Endothelial cell of umbilical vein (primary cell): ENCODE measurements around the gene FRMPD3. TPM values are rescaled to one million over a fixed set of nuclear protein-coding genes. Genes with fewer than 3 reads are reported as not detected.

ENCODE experiments used
- Bru-seq: library from RNA; stranded (reverse); fragments of 400-500 nt; gene quantifications from one replicate; lab custom pipeline; 2021; lab: Mats Ljungman, UMichigan
- BruChase-seq, 2 experiments: library from RNA; stranded (reverse); fragments of 400-500 nt; gene quantifications; one replicate each; lab custom pipeline; 2021; lab: Mats Ljungman, UMichigan
- BruUV-seq: library from RNA; stranded (reverse); fragments of 400-500 nt; replicated peaks from 2 replicates; lab custom pipeline; 2021; lab: Mats Ljungman, UMichigan
- CTCF ChIA-PET: fragments of 300-600, 350-600 bp; sonication (Branson Sonifier 250); formaldehyde crosslinking; loops from one replicate; lab custom pipeline; 2021; ENCODE audit warnings: antibody characterized with exemption, inconsistent platforms; lab: Charles Lee
- POLR2A ChIA-PET: fragments of 300-600, 350-600 bp; sonication (Branson Sonifier 250); formaldehyde crosslinking; loops from one replicate; lab custom pipeline; 2021; ENCODE audit warnings: antibody characterized with exemption, inconsistent platforms; lab: Charles Lee
- DNase-seq: peaks from one replicate; pipeline ENCODE4 v3.0.0-alpha.2; 2011; ENCODE audit warnings: low read depth, low spot score
- FAIRE-seq: peaks from 2 replicates; lab custom pipeline; 2011; peaks lifted over from hg19 to GRCh38; lab: Jason Lieb, UNC
- H2AFZ ChIP-seq: 2 replicates; pipeline ENCODE4 v1.6.0; 2012; ENCODE audit warnings: low read depth, low read length, control low read depth, inconsistent platforms
- H3K27ac ChIP-seq: 2 replicates; pipeline ENCODE4 v1.5.1; 2011; ENCODE audit warnings: low read depth, mild to moderate bottlenecking, control low read depth, low read length, moderate library complexity; ENCODE audit not compliant: insufficient read depth
- H3K27me3 ChIP-seq, 2 experiments: 2 replicates each; pipeline versions ENCODE4 v1.6.0 to v1.6.1; 2011; ENCODE audit warnings: low read length in 2 of 2, mixed read lengths in 1 of 2; ENCODE audit not compliant: control insufficient read depth in 2 of 2, insufficient read depth in 2 of 2
- H3K36me3 ChIP-seq, 2 experiments: 2 replicates in 1 of 2; 3 replicates in 1 of 2; pipeline ENCODE4 v1.5.1; 2011; ENCODE audit warnings: low read length in 2 of 2, mild to moderate bottlenecking in 1 of 2, moderate library complexity in 1 of 2; ENCODE audit not compliant: control insufficient read depth in 2 of 2, insufficient read depth in 2 of 2; ENCODE audit errors: extremely low read depth in 1 of 2
- H3K4me1 ChIP-seq: 3 replicates; pipeline ENCODE4 v1.5.1; 2011; ENCODE audit warnings: mild to moderate bottlenecking, low read length; ENCODE audit not compliant: control insufficient read depth, insufficient read depth; ENCODE audit errors: extremely low read depth
- H3K4me2 ChIP-seq: 2 replicates; pipeline ENCODE4 v1.6.1; 2011; ENCODE audit warnings: low read length, control low read depth, mixed read lengths; ENCODE audit not compliant: insufficient read depth
- H3K4me3 ChIP-seq, 3 experiments: fragments of 200-600 bp in 1 of 3; sonication (generic), shearing (Covaris generic) in 1 of 3; replicated peaks in 1 of 3; 2 replicates each; pipeline ENCODE4 v1.5.1; 2011 to 2016; ENCODE audit warnings: control low read depth in 3 of 3, low read length in 3 of 3, mild to moderate bottlenecking in 2 of 3, inconsistent platforms in 1 of 3, low read depth in 1 of 3, moderate library complexity in 1 of 3; ENCODE audit not compliant: insufficient read depth in 1 of 3
- H3K79me2 ChIP-seq: 2 replicates; pipeline ENCODE4 v1.6.0; 2012; ENCODE audit warnings: low read length, inconsistent platforms; ENCODE audit not compliant: control insufficient read depth, insufficient read depth
- H3K9ac ChIP-seq: replicated peaks from 2 replicates; pipeline ENCODE3; 2011; ENCODE audit warnings: low read length, control low read depth; ENCODE audit not compliant: insufficient read depth; ENCODE audit errors: extremely low read depth
- H3K9me1 ChIP-seq: replicated peaks from 3 replicates; pipeline ENCODE4 v1.6.0; 2011; ENCODE audit warnings: mild to moderate bottlenecking, low read length; ENCODE audit not compliant: control insufficient read depth, insufficient read depth; ENCODE audit errors: extremely low read depth
- H3K9me3 ChIP-seq: replicated peaks from 2 replicates; pipeline ENCODE4 v1.5.1; 2012; ENCODE audit warnings: low read length, inconsistent platforms; ENCODE audit not compliant: control insufficient read depth, insufficient read depth
- H4K20me1 ChIP-seq: replicated peaks from 2 replicates; pipeline ENCODE3; 2011; ENCODE audit warnings: mild to moderate bottlenecking, low read length; ENCODE audit not compliant: control insufficient read depth, insufficient read depth; ENCODE audit errors: extremely low read depth
- EZH2 ChIP-seq: IDR thresholded peaks from 2 replicates; pipeline ENCODE4 v1.6.1; 2012; ENCODE audit warnings: borderline replicate concordance, low read depth, mild to moderate bottlenecking, moderate library complexity, low read length, inconsistent platforms; ENCODE audit not compliant: severe bottlenecking
- FOS ChIP-seq: IDR thresholded peaks from 2 replicates; pipeline ENCODE4 v1.6.1; 2011; ENCODE audit warnings: mild to moderate bottlenecking, low read length, moderate library complexity, borderline replicate concordance; ENCODE audit not compliant: insufficient read depth
- GATA2 ChIP-seq: IDR thresholded peaks from 2 replicates; pipeline ENCODE4 v1.7.0; 2011; ENCODE audit warnings: low read depth, mild to moderate bottlenecking, moderate library complexity, mixed read lengths, low read length; ENCODE audit not compliant: insufficient read length, insufficient read depth
- JUN ChIP-seq: IDR thresholded peaks from 2 replicates; pipeline ENCODE4 v1.6.1; 2011; ENCODE audit warnings: borderline replicate concordance, low read depth; ENCODE audit not compliant: insufficient read length, insufficient read depth
- MAX ChIP-seq: IDR thresholded peaks from 2 replicates; pipeline ENCODE4 v1.6.1; 2011; ENCODE audit not compliant: insufficient read depth, insufficient read length
- MYC ChIP-seq: IDR thresholded peaks from one replicate; pipeline ENCODE4 v1.6.1; 2011; ENCODE audit warnings: mild to moderate bottlenecking, low read depth, low read length
- POLR2A ChIP-seq: IDR thresholded peaks from 2 replicates; pipeline ENCODE4 v1.6.1; 2012; ENCODE audit warnings: low read depth, mild to moderate bottlenecking, control low read depth, low read length
- POLR2AphosphoS5 ChIP-seq: IDR thresholded peaks from 2 replicates; pipeline ENCODE4 v1.6.1; 2012; ENCODE audit warnings: low read depth, mild to moderate bottlenecking, control low read depth, low read length, moderate library complexity; ENCODE audit not compliant: insufficient read depth
- dilution Hi-C: fragments of 300-500 bp; cut with MboI; formaldehyde crosslinking; loops from one replicate; pipeline ENCODE4 v1.15.0; 2019; ENCODE audit warnings: low sequenced_read_pairs; ENCODE audit not compliant: extremely low pct_ligation_motif_present
- intact Hi-C: fragments of 100-400 bp; cut with micrococcal nuclease; formaldehyde crosslinking; loops from one replicate; pipeline ENCODE4 v1.10.0; 2022
- long read RNA-seq: library from polyadenylated mRNA; stranded (forward); transcript quantifications from one replicate; pipeline ENCODE4 v2.0.0, GENCODE V29; 2021
- polyA minus RNA-seq, 3 experiments: library from RNA; depleted of rRNA, polyadenylated mRNA; stranded (reverse); fragments of >200 nt; gene quantifications; 1 replicate in 1 of 3; 2 replicates in 2 of 3; pipeline ENCODE4 v1.2.3, GENCODE V29; 2011
- polyA plus RNA-seq, 4 experiments: library from polyadenylated mRNA; depleted of rRNA in 3 of 4; stranded (reverse) in 3 of 4; unstranded in 1 of 4; fragments of >200 nt; gene quantifications; 2 replicates each; pipeline versions ENCODE4 v1.2.1 to v1.2.3, GENCODE V29; 2011 to 2012; ENCODE audit warnings: missing spikeins in 1 of 4
- total RNA-seq: library from RNA; stranded (reverse); gene quantifications from 2 replicates; pipeline ENCODE4 v1.2.3, GENCODE V29; 2021
- TF ChIP-seq, protein P1 (sequence below), 2 donors: IDR thresholded peaks; 1 replicate in 1 of 2; 2 replicates in 1 of 2; pipeline ENCODE4 v1.5.1; 2011; ENCODE audit warnings: low read length in 2 of 2, mild to moderate bottlenecking in 2 of 2, moderate library complexity in 2 of 2, control low read depth in 1 of 2, inconsistent platforms in 1 of 2, low read depth in 1 of 2; ENCODE audit not compliant: insufficient read depth in 1 of 2; ENCODE audit errors: extremely low read depth in 1 of 2

Gene FRMPD3
- total RNA-seq (not detected in 2 replicates), polyA plus RNA-seq (not detected in 2 replicates), polyA minus RNA-seq (not detected in 2 replicates), Bru-seq, nascent RNA (not detected), BruChase-seq, experiment 1, labeled RNA remaining after a 6-hour chase (not detected), BruChase-seq, experiment 2, labeled RNA remaining after a 2-hour chase (percentile 1 among the genes with signal in this experiment)
- polyA plus RNA-seq (2011; cell fraction: cytosol; rRNA removed) = not detected in 2 replicates
- polyA plus RNA-seq (2011; cell fraction: nucleus; rRNA removed) = not detected in 2 replicates
- polyA plus RNA-seq (2012) = not detected in 2 replicates
- not detected for polyA minus RNA-seq (2011; cell fraction: cytosol; rRNA and poly(A)+ RNA removed)
- not detected in 2 replicates for polyA minus RNA-seq (2011; cell fraction: nucleus; rRNA and poly(A)+ RNA removed)
- long read RNA-seq = 0 reads

DNA sequence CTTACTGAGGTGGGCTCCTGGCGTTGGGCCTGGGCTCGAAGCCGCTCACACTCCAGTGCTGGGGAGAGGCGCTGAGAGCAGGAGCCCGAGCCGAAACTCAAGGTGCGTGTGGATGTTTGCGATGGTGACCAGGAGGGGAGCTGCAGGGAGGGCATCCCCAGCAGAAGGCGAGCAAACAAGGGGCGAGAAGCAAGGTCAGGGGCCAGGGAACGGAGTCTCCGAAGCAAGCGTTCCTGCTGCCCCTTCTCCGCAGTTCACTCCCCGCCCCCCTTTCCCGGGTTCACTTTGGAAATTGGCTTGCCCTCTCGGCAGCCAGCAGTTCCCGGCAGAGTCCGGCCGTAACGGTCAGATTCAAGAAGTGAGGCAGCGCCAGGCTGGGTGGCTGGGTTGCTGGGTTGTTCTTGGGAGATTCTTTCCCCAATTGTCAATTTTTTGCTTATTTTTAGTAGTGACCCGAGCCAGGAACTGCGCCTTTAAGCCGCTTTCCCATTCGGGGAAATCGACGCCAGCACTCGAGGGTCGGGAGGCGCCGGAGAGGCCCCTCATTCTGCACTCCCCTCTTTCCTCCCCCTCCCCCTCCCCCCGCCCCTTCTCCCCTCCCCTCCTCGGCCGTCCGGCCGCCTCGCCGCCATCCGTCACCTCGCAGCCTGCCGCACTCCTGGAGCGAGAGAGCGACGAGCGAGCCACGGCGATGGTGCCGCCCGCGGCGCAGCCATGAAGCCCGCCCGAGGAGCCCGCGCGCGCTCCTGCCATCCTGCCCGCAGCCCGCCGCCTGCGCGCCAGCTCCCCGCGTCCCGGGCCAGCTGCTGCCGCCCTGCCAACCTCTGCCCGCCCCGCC lies at the start of gene FRMPD3:
FRMPD3 (plus strand) TSS at position 655 of the 838 bp plus-strand sequence. CDS start 76,937 bp downstream, outside the sequence.
- H3K27ac ChIP-seq = no peak within 1 kb of the TSS
- H2AFZ ChIP-seq = peak within 1 kb of the TSS; percentile 30
- FAIRE-seq (no peak), DNase-seq (no peak)
- H3K9me1 ChIP-seq = no peaks in the 10 kb centered on the region
- H3K4me3 ChIP-seq = peak within 1 kb of the TSS in 1 of 3 experiments; percentile 13
- no peaks in the 10 kb centered on the region for H3K79me2 ChIP-seq
- H3K4me1 ChIP-seq = no peaks in the 10 kb centered on the region
- CTCF ChIA-PET = no interaction called here
- POLR2A ChIA-PET = no interaction called here
- no peak for TF ChIP-seq FOS
- no peak for TF ChIP-seq MYC
- TF ChIP-seq POLR2A = no peak
- TF ChIP-seq, protein P1, sequence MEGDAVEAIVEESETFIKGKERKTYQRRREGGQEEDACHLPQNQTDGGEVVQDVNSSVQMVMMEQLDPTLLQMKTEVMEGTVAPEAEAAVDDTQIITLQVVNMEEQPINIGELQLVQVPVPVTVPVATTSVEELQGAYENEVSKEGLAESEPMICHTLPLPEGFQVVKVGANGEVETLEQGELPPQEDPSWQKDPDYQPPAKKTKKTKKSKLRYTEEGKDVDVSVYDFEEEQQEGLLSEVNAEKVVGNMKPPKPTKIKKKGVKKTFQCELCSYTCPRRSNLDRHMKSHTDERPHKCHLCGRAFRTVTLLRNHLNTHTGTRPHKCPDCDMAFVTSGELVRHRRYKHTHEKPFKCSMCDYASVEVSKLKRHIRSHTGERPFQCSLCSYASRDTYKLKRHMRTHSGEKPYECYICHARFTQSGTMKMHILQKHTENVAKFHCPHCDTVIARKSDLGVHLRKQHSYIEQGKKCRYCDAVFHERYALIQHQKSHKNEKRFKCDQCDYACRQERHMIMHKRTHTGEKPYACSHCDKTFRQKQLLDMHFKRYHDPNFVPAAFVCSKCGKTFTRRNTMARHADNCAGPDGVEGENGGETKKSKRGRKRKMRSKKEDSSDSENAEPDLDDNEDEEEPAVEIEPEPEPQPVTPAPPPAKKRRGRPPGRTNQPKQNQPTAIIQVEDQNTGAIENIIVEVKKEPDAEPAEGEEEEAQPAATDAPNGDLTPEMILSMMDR (IDR thresholded peaks at IDR 0.05; ENCODE audit: extremely low read depth in 1 of 2, insufficient read depth in 1 of 2, low read depth in 1 of 2, low read length in 2 of 2) = no peak
- TF ChIP-seq POLR2AphosphoS5 = no peak
- no peak for TF ChIP-seq JUN
- TF ChIP-seq GATA2 = no peak
- TF ChIP-seq EZH2 = no peak
- TF ChIP-seq MAX = no peak
- H3K36me3 ChIP-seq = no peaks in the 10 kb centered on the region
- peaks cover 42 to 44% of the 10 kb centered on the region in 2 experiments for H3K27me3 ChIP-seq
- BruUV-seq = no TSS peak
- no peak within 1 kb of the TSS for H3K9ac ChIP-seq
- intact Hi-C loops = no loop called here
- H4K20me1 ChIP-seq = no peaks in the 10 kb centered on the region
- dilution Hi-C loops = no loop called here
- no peak within 1 kb of the TSS for H3K4me2 ChIP-seq
- no peaks in the 10 kb centered on the region for H3K9me3 ChIP-seq
